ENCODE measurements around the gene ELAC1.
"Not testable (repeated sequence)": the region's sequence is repeated elsewhere in the genome, so short reads cannot be mapped to it uniquely, and the experiment has no call there.

The ELAC1 gene, protein sequence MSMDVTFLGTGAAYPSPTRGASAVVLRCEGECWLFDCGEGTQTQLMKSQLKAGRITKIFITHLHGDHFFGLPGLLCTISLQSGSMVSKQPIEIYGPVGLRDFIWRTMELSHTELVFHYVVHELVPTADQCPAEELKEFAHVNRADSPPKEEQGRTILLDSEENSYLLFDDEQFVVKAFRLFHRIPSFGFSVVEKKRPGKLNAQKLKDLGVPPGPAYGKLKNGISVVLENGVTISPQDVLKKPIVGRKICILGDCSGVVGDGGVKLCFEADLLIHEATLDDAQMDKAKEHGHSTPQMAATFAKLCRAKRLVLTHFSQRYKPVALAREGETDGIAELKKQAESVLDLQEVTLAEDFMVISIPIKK

DNA sequence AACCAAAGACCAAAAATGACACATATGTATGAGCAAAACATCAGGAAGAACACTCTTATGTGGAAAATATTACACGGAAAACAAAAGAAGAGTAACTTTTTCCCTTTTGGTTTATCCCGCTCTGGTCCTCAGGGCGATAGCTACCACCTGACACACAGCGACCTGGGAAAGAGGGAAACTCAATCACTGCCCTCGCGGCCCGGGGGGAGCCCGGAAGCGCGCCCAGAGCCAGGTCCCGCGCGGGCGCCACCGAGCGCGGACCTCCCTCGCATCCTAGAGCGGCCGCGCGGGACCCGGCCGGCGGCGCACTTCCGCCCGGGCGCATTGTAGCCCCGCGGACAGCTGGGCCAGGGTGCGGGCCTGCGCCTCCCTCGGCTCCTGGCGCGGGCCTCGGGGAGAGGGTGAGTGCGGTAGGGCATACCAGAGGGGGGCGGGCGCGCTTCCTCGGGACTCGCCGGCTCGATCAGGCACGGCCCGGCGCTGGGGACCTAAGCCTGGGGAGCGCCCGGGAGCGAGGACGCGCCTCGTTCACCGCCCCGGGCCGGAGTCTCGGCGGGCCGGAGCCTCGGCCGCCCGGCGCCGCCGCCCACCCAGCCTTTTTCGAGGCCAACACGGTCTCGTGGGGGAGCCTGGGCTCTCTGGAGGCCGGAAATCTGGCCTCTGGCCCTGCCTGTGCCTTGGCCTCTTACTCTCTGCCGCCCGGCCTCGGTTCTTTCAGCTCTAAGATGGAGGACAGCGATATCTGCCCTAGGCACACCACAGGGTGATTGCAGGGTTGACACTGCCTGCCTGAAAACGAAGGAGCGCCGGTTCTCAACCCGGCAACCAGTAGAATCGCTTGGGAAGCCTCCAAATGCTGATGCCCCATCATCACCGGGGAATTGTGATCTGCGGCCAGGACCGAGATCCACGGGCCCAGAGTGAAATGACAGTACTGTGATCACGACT is at the start of gene ELAC1:
ELAC1 (plus strand) TSS at position 327 of the 948 bp plus-strand sequence. CDS start 6,365 bp downstream, outside the sequence.
- peak; percentile 43 for DNase-seq (ENCODE audit: low read depth)

DNA sequence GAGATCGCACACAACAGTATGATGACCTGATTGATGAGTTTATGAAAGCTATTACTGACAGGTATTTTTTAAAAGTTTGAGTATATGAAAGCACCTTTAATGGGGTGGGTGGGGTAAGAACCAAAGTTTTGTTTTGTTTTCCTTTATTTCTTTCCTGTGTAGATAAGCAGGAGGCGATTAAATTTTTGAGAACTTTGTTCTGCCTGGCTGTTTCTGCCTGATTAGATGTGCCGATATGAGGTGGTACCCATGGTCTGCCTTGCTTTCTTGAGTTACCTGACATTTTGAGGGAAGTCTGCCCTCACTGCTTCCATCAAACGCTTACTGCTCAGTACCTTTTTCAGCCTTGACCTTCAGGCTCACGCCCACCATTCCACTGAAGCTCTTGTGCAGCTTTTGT is 49.7 kb upstream of the ELAC1 start:
- DNase-seq (ENCODE audit: low read depth) = no peak

DNA sequence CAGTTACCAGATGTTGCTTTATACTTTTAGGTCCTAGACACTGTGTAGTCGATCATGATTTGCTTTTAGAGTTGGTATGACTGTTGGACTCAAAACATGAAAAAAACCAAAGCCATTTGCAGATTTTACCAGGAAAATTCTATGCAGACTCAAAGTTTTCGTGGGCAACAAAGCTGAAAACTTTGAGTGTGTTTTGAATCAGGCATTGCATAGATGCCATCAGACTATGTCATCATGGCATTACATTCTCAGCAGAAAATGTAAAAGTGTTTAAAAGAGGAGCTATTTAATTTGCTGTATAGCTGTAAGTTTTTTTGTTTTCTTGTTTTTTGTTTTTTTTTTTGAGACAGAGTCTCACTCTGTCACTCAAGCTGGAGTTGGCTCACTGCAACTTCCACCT is 43.5 kb upstream of the ELAC1 start:
- DNase-seq (ENCODE audit: low read depth) = no peak

DNA sequence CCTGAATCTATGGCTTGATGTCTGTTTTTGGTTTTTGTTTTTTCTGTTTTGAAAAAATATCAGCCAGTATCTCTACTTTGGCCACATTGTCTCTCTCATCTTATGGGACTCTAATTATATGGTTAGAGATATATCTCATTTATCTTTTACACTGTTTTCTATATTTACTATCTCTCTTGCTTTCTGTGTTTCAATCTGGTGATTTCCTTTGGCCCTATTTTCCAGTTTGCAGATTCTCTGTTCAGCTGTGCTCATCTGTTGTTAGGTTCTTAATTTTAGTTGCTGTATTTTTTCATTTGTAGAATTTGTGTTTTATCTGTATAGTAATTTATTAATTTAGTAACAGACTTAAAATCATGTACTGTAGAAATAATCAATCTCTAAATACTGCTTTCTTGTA is 41.3 kb upstream of the ELAC1 start:
- DNase-seq (ENCODE audit: low read depth) = no peak

DNA sequence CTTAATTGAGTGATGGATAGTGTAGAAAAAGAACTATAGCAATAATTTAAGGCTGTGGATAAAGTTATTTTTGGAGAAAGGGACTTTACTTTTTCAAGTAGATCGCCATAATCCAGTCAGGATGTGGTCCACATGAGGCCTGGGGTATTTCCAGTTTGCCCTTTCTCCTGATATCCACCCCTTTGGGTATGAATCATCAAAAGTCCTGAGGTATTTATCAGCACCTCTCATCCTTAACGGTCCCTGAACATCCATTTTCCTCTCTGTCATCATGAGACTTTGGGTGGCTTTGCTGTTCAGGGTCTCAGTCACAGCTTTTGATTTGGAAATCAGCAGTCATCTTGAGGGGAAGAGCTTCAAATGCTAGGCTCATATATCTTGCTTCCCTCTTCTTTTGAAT is 39.3 kb upstream of the ELAC1 start:
- DNase-seq (ENCODE audit: low read depth) = no peak

DNA sequence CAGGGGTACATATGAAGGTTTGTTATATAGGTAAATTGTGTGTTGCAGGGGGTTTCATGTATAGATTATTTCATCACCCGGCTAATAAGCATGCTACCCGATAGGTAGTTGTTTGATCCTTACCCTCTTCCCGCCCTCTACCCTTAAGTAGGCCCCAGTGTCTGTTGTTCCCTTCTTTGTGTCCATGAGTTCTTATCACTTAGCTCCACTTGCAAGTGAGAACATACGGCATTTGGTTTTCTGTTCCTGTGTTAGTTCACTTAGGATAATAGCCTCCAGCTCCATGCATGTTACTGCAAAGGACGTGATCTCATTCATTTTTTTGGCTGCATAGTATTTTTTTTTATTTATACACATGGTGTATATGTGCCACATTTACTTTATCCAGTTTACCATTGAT is 34.2 kb upstream of the ELAC1 start:
- DNase-seq (ENCODE audit: low read depth) = no peak

DNA sequence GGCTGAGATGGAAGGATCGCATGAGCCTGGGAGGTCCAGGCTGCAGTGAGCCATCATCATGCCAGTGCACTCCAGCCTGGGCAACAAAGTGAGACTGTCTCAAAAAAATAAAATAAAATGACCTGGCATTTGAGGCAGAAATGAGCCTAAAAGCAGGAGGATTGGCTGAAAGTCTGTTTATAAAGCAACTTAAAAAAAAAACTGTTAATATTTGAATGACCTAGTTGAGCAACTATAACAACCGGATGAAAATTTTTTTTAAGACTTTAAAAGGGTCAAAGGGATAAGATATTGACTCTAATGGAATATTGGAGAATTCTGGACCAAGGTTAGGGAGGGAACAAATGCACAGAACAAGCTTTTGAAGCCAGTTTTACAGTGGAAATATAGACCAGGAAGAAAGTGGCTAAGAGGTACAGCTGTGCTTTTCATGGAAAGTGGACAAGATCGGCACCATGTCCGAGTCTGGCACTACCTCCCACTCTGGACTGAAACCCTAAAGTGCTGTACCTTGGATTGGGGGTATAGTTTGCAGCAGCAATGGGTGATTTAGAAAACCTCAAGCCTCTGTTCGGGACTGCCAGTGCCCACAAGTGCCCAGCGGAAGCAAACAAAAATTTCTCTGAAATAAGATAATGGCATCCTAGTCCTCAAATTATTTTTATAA is 33.2 kb upstream of the ELAC1 start:
- DNase-seq (ENCODE audit: low read depth) = no peak

DNA sequence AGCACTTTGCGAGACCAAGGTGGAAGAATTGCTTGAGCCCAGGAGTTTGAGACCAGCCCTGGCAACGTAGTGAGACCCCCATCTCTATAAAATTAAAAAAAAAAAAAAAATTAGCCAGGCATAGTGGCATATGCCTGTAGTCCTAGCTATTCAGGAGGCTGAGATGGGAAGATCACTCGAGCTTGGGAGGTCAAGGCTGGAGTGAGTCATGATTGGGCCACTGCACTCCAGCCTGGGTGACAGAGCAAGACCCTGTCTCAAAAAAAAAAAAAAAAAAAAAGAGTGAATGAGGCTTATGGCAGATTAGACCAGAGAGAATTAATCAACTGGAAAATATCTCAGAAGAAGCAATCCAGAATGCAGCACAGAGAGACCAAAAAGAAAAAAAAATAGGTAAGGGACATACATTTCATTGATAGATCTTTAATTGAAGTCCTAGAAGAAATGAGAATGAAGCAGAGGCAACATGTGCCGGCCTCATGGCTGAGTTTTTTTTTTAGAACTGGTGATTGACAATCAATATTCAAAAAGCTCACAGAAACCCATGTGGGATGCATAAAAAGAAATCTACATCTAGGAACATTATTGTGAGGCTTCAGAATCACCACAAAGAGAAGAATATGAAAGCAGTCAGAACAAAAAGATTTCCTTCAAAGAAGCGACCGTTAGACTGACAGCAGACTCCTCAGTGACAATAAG is 32.2 kb upstream of the ELAC1 start:
- no peak for DNase-seq (ENCODE audit: low read depth)

DNA sequence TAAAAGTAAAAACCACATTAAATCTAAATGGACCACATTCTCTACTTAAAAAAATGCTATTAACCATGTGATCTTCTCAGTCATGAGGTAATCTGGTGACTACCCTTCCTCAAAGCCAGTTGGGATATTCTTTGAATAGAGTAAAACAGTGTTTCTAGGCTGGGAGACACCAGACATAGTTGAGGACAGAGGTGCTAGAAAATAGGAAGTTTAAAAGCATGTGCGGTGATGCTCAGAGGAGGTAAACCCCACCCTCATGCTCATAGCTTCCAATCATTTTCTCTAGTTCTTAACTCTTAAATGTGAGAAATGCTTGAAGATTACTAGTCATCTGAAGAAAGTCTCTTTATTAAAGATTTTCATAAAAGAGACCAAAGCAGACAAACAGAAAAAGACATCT is 30.7 kb upstream of the ELAC1 start:
- DNase-seq (ENCODE audit: low read depth) = no peak

DNA sequence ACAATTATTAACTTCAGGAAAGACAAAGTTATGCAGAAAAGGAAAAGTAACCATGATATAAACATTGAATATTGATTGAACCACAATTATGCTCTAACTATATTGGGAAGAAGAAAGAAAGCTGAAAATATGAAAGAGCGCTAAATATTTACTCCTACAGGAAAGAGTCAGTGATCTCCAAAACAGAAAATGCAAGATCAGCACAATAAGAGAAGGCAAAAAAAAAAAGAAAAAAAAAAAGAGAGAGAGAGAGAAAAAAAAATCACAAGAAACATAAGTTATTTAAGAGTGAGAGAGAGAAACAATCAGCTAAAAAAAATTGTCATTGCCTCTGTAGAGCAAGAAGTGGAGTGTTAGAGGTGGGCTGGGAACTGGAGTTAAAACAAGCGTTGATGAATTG is 28.9 kb upstream of the ELAC1 start:
- no peak for DNase-seq (ENCODE audit: low read depth)

DNA sequence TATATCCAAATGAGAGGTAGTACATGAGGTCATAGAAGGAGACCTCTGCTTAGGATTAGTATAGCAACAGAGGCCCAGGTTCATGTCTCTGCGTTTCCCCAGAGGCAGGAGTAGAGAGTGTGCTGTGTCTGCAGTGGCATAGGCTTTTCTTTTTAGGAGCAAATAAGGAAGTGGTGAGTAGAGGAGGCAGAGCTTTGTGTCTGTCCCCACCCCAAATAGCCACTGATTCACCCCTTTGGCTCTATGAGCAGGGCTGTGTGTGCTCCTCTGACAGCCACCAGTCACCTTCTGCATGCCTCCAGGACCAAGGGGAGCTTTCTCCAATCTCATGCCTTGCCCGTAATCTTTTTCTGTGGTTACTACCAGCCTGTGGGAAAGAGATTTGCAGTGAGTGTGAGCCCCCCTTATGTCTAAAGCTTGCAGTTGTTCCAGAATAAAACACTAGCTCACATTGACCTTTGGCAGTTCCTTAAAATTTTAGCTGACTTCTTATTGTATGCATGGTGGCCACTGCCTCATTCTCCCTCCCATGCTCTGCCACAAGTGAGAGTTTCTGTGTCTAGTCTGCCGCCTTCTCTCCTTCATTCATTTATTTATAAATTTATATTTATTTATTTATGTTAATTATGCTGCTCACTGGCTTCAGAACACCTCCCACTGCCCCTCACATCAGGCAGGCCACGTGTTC is 23.5 kb upstream of the ELAC1 start:
- no peak for DNase-seq (ENCODE audit: low read depth)

DNA sequence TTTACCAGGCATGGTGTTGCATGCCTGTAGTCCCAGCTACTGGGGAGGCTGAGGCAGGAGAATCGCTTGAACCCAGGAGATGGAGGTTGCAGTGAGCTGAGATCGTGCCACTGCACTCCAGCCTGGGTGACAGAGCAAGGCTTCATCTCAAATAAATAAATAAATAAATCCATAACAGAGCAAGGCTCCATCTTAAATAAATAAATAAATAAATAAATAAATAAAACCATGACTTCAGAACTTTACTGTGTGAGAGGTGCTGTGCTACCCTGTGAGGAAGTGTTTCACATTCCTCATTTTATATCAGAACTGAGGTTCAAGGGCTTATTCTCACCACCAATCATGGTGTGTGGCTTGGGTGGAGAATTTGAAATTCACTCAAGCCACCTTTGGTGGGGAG is 21.9 kb upstream of the ELAC1 start:
- DNase-seq (ENCODE audit: low read depth) = not testable (repeated sequence)

DNA sequence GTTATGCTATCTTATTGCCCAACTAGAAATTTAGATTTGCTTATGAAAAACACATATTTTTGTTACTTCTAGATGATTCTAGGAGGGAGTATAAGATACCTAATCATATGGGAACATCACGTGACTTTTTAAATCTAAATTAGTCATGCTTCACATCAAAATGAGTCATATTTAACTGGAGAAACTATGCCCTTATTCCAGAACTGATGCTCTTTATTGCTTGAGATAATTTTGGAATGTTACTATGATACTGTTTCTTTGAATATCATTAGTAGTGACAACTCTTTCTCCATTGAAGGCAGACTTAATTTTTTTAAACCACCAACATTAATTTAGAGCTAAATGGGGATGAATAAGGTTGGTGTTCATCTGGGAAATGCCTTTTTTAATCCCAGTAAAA is 19.9 kb upstream of the ELAC1 start:
- DNase-seq (ENCODE audit: low read depth) = no peak

DNA sequence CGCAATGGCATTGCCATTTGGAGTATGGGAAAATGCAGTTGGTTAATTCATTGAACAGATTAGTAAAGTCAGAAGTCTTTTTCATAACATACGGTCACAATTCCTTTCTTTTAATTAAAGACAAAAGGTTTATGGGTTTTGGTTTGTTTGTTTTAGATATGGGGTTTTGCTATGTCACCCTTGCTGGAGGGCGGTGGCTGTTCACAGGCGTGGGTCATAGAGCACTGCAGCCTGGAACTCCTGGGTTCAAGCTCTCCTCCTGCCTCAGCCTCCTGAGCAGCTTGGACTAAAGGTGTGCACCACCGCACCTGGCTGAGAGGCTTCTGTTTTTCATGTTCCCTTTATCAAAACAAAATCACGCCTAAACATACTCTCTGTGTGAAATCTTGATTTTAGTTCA is 18.7 kb upstream of the ELAC1 start:
- no peak for DNase-seq (ENCODE audit: low read depth)

DNA sequence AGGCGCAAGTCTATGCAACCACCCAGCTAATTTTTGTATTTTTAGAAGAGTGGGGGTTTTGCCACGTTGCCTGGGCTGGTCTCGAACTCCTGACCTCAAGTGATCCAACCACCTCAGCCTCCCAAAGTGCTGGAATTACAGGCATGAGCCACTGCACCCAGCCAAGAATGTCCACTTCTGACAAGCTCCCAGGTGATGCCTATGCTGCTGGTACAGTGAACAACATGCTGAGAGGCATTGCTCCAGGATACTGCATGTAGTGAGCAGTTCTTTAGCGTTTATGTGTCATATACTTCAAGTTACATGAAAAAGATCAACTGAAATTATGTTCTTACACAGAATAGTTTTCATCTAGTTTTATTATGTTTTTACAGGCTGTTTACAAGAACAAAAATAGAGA is 17.2 kb upstream of the ELAC1 start:
- DNase-seq (ENCODE audit: low read depth) = no peak

DNA sequence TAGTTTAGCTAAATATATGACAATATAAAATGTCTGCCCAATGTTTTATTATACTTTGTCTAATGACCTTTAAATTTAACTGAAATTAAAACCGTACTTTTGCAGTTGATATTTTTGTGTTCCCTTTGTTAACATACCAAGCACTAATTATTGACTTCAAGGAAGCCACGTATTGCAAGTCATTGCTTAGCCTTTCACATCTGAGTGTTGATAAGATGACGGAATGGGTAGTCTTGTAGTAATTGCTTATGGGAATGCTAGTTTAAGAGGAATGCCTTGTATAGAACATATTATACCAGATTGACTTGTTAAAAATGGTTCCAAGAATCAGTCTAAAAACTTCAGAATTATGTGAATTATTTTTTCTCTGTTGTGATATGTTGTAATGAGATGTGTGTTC is 14.0 kb upstream of the ELAC1 start:
- DNase-seq (ENCODE audit: low read depth) = no peak

DNA sequence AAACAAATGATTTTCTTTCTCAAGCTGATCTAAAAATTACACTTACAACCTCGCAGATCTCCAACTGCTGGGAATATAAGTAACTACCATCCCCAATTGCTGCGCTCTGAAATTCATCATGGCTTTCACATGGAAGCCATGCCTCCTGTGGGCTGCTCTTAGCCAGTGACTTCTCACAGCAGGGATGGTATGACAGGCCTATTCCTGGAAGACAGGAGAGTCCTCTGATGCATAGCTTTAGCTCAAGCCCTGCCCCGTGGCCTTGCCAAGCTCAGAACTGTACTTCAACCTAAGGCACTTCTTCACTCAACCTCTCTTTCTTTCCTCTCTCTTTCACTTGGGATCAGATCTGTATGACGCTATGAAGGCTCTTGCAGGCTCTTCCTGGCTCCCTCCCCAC is 12.6 kb upstream of the ELAC1 start:
- DNase-seq (ENCODE audit: low read depth) = no peak

DNA sequence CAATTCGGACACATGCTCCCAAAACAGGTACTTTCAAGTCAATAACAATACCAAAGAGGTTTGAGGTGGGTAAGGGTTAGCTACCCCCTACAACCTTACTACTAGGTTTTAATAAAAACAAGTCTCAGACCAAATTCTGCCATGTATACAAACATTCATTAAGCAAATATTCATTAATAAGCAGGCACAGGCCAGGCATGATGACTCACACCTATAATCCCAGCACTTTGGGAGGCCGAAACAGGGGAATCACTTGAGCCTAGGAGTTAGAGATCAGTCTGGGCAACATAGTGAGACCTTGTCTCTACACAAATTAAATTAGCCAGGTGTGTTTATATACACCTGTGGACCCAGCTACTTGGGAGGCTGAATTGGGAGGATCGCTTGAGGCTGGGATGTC is 11.7 kb upstream of the ELAC1 start:
- no peak for DNase-seq (ENCODE audit: low read depth)

DNA sequence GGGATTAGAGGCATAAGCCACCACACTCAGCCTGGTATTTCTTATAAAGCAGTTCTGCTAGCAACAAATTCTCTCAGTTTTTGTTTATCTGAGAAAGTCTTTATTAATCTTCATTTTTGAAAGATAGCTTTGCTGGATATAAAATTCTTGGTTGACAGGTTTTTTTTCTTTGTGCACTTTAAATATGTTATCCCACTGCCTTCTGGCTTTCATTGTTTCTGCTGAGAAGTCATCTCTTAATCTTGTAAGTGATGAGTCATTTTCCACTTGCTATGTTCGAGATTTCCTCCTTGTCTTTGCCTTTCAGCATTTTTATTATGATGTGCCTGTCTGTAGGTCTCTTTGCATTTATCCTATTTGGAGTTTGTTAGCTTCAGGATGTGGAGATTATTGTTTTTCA is 5.9 kb upstream of the ELAC1 start:
- no peak for DNase-seq (ENCODE audit: low read depth)

DNA sequence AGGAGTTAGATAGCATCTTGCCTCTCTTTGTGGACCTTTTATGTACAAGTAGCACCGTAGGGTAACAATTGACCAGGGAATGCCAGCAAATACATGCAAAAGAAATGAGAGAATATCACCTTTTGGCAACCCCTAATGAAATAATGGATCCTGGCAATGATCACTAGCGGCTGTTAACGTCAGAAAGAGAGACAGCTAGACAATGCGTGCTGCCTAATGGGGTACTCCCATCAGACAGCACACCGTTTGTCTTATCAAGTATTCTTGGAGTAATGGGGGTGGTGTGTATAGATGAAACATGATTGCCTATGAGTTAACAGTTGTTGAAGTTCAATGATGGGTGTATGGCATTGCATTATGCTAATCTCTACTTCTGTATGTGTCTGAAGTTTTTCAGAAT is 1.6 kb downstream of the ELAC1 start:
- DNase-seq (ENCODE audit: low read depth) = no peak

DNA sequence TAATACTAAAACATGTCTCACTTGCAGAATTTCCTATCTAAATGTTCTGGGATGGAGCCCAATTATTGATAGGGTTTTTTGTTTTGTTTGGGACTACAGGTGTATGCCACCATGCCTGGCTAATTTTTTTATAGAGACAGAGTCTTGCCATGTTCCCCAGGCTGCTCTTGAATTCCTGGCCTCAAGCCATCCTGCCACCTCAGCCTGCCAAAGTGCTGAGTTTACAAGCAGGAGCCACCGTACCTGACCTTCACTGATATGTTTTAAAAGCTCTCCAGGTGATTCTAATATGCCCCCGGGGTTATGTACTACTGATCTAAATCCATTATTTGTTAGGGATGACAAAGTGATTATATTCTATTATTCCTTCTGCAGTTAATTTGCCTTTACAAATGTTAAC is 2.2 kb downstream of the ELAC1 start:
- no peak for DNase-seq (ENCODE audit: low read depth)

DNA sequence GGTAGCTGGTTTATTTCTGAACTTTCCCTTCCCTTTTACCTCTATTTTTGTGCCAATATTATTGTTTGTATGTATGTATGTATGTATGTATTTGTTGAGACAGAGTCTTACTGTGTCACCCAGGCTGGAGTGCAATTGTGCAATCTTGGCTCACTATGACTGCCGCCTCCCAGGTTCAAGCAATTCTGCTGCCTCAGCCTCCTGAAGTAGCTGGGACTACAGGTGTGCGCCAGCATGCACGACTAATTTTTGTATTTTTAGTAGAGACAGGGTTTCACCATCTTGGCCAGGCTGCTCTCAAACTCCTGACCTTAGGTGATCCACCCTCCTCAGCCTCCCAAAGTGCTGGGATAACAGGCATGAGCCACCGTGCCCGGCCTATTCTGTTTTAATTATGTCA is 4.6 kb downstream of the ELAC1 start:
- DNase-seq (ENCODE audit: low read depth) = not testable (repeated sequence)

Measured in activated T-helper 9 cell treated with anti-CD3 and anti-CD28 coated beads, Interleukin-2, amount 50 U/mL, for 16 hours (primary cell).